Testis (tissue), 2 donors: Measurements from ENCODE around the gene POLR2E.

Source experiments
- POLR2A ChIP-seq: fragments of 450-650 bp; IDR thresholded peaks from one replicate; pipeline ENCODE4 v1.6.1; 2017; ENCODE audit warnings: antibody characterized with exemption, mild to moderate bottlenecking, moderate library complexity
- TF ChIP-seq, protein P1 (sequence below), 3 experiments: fragments of 450-650 bp in 2 of 3; fragments of 200-600 bp in 1 of 3; sonication (generic) in 1 of 3; IDR thresholded peaks; one replicate each; pipeline ENCODE4 v1.5.1; 2016 to 2019; ENCODE audit warnings: antibody characterized with exemption in 3 of 3, mild to moderate bottlenecking in 2 of 3, moderate library complexity in 1 of 3

- TF ChIP-seq, protein P1, sequence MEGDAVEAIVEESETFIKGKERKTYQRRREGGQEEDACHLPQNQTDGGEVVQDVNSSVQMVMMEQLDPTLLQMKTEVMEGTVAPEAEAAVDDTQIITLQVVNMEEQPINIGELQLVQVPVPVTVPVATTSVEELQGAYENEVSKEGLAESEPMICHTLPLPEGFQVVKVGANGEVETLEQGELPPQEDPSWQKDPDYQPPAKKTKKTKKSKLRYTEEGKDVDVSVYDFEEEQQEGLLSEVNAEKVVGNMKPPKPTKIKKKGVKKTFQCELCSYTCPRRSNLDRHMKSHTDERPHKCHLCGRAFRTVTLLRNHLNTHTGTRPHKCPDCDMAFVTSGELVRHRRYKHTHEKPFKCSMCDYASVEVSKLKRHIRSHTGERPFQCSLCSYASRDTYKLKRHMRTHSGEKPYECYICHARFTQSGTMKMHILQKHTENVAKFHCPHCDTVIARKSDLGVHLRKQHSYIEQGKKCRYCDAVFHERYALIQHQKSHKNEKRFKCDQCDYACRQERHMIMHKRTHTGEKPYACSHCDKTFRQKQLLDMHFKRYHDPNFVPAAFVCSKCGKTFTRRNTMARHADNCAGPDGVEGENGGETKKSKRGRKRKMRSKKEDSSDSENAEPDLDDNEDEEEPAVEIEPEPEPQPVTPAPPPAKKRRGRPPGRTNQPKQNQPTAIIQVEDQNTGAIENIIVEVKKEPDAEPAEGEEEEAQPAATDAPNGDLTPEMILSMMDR (IDR thresholded peaks at IDR 0.05): no peak
- no peak for TF ChIP-seq POLR2A
Measured at GRCh38 chr19:1125601-1126467, 30.7 kb upstream of the POLR2E start.
